MM.1S (cell line): ENCODE measurements around the gene MINK1.

Experiments used
- CTCF ChIP-seq: fragments of 300-600 bp; sonication (generic); IDR thresholded peaks from 2 replicates; pipeline ENCODE4 v1.5.1; 2016; ENCODE audit warnings: antibody characterized with exemption, low read length, mixed read lengths
- EZH2 ChIP-seq: fragments of 300-600 bp; sonication (generic); optimal IDR thresholded peaks from 2 replicates; pipeline ENCODE3; 2017; ENCODE audit warnings: low read depth, mild to moderate bottlenecking, antibody characterized with exemption, low read length, mixed read lengths
- EZH2phosphoT487 ChIP-seq: fragments of 300-600 bp; sonication (generic); IDR thresholded peaks from 2 replicates; pipeline ENCODE4 v1.6.1; 2018; ENCODE audit warnings: antibody characterized with exemption, low read length

GRCh38 chr17:4938688-4939545, 105.8 kb downstream of the MINK1 start:
- TF ChIP-seq CTCF: no peak
- TF ChIP-seq EZH2: no peak
- TF ChIP-seq EZH2phosphoT487: no peak
